Thyroid gland (tissue), 4 donors: ENCODE results near the gene TSHZ2.

ENCODE experiments used
- CTCF ChIP-seq, 6 experiments: fragments of 200-600 bp in 3 of 6; fragments of 450-650 bp in 3 of 6; sonication (generic) in 3 of 6; IDR thresholded peaks; one replicate each; pipeline ENCODE4 v1.5.1; 2016 to 2019; ENCODE audit warnings: antibody characterized with exemption in 6 of 6, mild to moderate bottlenecking in 2 of 6, inconsistent platforms in 1 of 6, moderate library complexity in 1 of 6
- POLR2A ChIP-seq, 2 donors: fragments of 450-650 bp; IDR thresholded peaks; one replicate each; pipeline ENCODE4 v1.6.1; 2017; ENCODE audit warnings: antibody characterized with exemption in 2 of 2, mild to moderate bottlenecking in 2 of 2, moderate library complexity in 1 of 2

- no peak for TF ChIP-seq CTCF (IDR thresholded peaks at IDR 0.05)
- no peak for TF ChIP-seq POLR2A (IDR thresholded peaks at IDR 0.05)
Measured at GRCh38 chr20:53382263-53382844, 410.2 kb downstream of the TSHZ2 start.
